ENCODE results near the gene TUBB4B. TPM values are rescaled to one million over a fixed set of nuclear protein-coding genes. Genes with fewer than 3 reads are reported as not detected.

Gene TUBB4B
- total RNA-seq, 1 donor = 67.7 TPM

DNA sequence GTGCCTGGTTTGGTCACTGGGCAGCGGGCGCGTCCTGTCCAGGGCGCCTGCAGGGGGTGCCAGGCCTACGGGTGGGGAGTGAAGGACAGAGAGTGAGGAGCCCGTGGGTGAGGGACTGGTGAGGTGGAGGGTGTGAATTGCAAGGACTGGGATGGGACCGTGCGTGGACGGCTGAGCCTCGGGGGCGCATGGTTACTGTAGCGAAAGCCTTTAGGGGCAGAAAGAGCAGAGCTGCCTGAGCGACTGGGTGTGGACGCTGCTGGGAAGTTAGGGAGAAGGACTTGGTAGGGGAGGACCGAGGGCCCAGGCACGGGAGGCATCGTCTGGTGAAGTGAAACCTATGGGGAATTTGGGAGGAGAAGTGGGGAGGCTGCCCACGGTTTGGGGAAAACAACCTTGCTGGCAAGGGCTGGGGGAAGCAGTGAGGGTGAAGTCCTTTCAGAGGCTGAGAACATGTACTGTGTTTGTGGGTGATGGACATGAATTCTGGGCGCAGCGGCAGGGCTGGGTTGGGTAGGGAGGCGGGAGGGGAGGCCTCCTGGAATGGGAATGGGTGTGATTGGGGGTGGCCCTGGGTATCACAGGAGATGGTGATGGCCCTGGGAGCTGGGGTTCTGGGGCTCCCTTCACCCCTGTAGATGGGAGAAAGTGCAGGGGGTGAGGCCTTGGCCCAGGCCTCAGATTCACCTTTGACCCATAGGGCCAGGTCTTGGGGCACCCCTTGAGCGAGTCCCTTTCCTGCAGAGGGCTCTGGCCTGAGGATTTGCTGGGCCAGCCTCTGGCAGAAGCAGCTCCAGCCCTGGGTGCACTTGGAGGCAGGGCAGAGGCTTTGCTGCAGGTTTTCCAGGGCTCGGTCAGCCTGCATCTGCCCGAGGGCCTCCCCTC is 34.7 kb downstream of the TUBB4B start:
- Histone ChIP-seq H4K20me1 (ENCODE audit: insufficient read depth, low read length) (peaks cover 3% of the 10 kb centered on the region), H3K9me3 (ENCODE audit: low read depth, low read length) (no peaks in the 10 kb centered on the region), H3K27me3 (ENCODE audit: insufficient read depth, low read length) (no peaks in the 10 kb centered on the region), H2AFZ (ENCODE audit: low read length) (no peak overlapping the region), H3K36me3 (ENCODE audit: insufficient read depth, low read length) (peaks cover 22% of the 10 kb centered on the region), H3K4me2 (ENCODE audit: insufficient read depth, low read length) (no peak overlapping the region), H3K27ac (ENCODE audit: low read depth, low read length) (no peak overlapping the region), H3K4me3 (ENCODE audit: insufficient read depth, low read length) (no peak overlapping the region), H3K79me2 (ENCODE audit: insufficient read depth, low read length) (peaks cover 17% of the 10 kb centered on the region), H3K4me1 (ENCODE audit: insufficient read depth, low read length) (peaks cover 16% of the 10 kb centered on the region)
- peak; percentile 85 for DNase-seq (ENCODE audit: insufficient read length, low spot score, missing footprints)
- TF ChIP-seq, protein P1, sequence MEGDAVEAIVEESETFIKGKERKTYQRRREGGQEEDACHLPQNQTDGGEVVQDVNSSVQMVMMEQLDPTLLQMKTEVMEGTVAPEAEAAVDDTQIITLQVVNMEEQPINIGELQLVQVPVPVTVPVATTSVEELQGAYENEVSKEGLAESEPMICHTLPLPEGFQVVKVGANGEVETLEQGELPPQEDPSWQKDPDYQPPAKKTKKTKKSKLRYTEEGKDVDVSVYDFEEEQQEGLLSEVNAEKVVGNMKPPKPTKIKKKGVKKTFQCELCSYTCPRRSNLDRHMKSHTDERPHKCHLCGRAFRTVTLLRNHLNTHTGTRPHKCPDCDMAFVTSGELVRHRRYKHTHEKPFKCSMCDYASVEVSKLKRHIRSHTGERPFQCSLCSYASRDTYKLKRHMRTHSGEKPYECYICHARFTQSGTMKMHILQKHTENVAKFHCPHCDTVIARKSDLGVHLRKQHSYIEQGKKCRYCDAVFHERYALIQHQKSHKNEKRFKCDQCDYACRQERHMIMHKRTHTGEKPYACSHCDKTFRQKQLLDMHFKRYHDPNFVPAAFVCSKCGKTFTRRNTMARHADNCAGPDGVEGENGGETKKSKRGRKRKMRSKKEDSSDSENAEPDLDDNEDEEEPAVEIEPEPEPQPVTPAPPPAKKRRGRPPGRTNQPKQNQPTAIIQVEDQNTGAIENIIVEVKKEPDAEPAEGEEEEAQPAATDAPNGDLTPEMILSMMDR (IDR thresholded peaks at IDR 0.05; ENCODE audit: extremely low read depth, low read depth, low read length) = no peak

- TF ChIP-seq, protein P1 (IDR thresholded peaks at IDR 0.05; ENCODE audit: extremely low read depth, low read depth, low read length) = no peak
- peaks cover 16% of the 10 kb centered on the region for H3K79me2 ChIP-seq (ENCODE audit: insufficient read depth, low read length)
- peaks cover 19% of the 10 kb centered on the region for H3K36me3 ChIP-seq (ENCODE audit: insufficient read depth, low read length)
- H4K20me1 ChIP-seq (ENCODE audit: insufficient read depth, low read length) = no peaks in the 10 kb centered on the region
- peak; percentile 97 for DNase-seq (ENCODE audit: insufficient read length, low spot score, missing footprints)
- no peaks in the 10 kb centered on the region for H3K27me3 ChIP-seq (ENCODE audit: insufficient read depth, low read length)
- H2AFZ ChIP-seq (ENCODE audit: low read length) = no peak overlapping the region
- H3K4me1 ChIP-seq (ENCODE audit: insufficient read depth, low read length) = peaks cover 16% of the 10 kb centered on the region
- peak overlapping the region; percentile 78 for H3K4me3 ChIP-seq (ENCODE audit: insufficient read depth, low read length)
- H3K27ac ChIP-seq (ENCODE audit: low read depth, low read length) = peak overlapping the region; percentile 23
- H3K4me2 ChIP-seq (ENCODE audit: insufficient read depth, low read length) = peak overlapping the region; percentile 79
- H3K9me3 ChIP-seq (ENCODE audit: low read depth, low read length) = no peaks in the 10 kb centered on the region
These were observed 35.6 kb downstream of the TUBB4B start for GRCh38 chr9:137276473-137277328.

GRCh38 chr9:137277329-137278041 is 36.4 kb downstream of the TUBB4B start, which contains the start of gene TOR4A:
TSS of gene TOR4A (plus strand) at chr9:137277726. CDS start at chr9:137278690, 964 bp downstream.
- Histone ChIP-seq H3K9me3 (ENCODE audit: low read depth, low read length) (no peaks in the 10 kb centered on the region), H2AFZ (ENCODE audit: low read length) (no peak within 1 kb of the TSS), H3K27ac (ENCODE audit: low read depth, low read length) (peak within 1 kb of the TSS; percentile 23), H3K79me2 (ENCODE audit: insufficient read depth, low read length) (peaks cover 16% of the 10 kb centered on the region), H3K4me1 (ENCODE audit: insufficient read depth, low read length) (peaks cover 16% of the 10 kb centered on the region), H3K4me3 (ENCODE audit: insufficient read depth, low read length) (peak within 1 kb of the TSS; percentile 78), H3K27me3 (ENCODE audit: insufficient read depth, low read length) (no peaks in the 10 kb centered on the region), H3K36me3 (ENCODE audit: insufficient read depth, low read length) (peaks cover 12% of the 10 kb centered on the region), H4K20me1 (ENCODE audit: insufficient read depth, low read length) (no peaks in the 10 kb centered on the region), H3K4me2 (ENCODE audit: insufficient read depth, low read length) (peak within 1 kb of the TSS; percentile 79)
- DNase-seq (ENCODE audit: insufficient read length, low spot score, missing footprints) = peak; percentile 100
- TF ChIP-seq, protein P1 (IDR thresholded peaks at IDR 0.05; ENCODE audit: extremely low read depth, low read depth, low read length) = no peak
